ENCODE results near the gene SLC35A4.

- no peak for TF ChIP-seq POLR2A (IDR thresholded peaks at IDR 0.05)
- TF ChIP-seq CTCF (IDR thresholded peaks at IDR 0.05) = no peak
These were observed 46.4 kb downstream of the SLC35A4 start for GRCh38 chr5:140611020-140611521.

Data from testis (tissue), 2 donors.